ENCODE measurements around the gene EXOC3L1. TPM values are rescaled to one million over a fixed set of nuclear protein-coding genes. Genes with fewer than 3 reads are reported as not detected.

The EXOC3L1 gene
- total and polyA plus RNA-seq, 2 of the 13 experiments (the other 11 are each of a cell fraction or from before 2014, with no cell fraction given) = 0.12 TPM; not detected in 1

- peaks cover 11% of the 10 kb centered on the region for H3K4me1 ChIP-seq (ENCODE audit: insufficient read depth, low read length)
- POLR2A ChIA-PET = interaction anchor here (0.9 to 1.8 kb wide), 6 partner anchors 8 to 49 kb away, joined by 3 to 7 read pairs (median 5); partner anchors contain the start of genes FHOD1, NOL3 and TMEM208
- DNase-seq (ENCODE audit: low spot score) (no peak), ATAC-seq (peak; percentile 25), FAIRE-seq (no peak)
- no peak overlapping the region for H3K4me2 ChIP-seq (ENCODE audit: low read depth, low read length)
- H4K20me1 ChIP-seq (ENCODE audit: insufficient read depth, low read length) = no peaks in the 10 kb centered on the region
- no peak overlapping the region for H3K9ac ChIP-seq (ENCODE audit: insufficient read depth, low read depth, low read length)
- H3K79me2 ChIP-seq (ENCODE audit: insufficient read depth, low read length) = peaks cover 8% of the 10 kb centered on the region
- peak overlapping the region; percentile 4 for H3K27ac ChIP-seq (ENCODE audit: extremely low read length, insufficient read depth, low read length)
- no peak overlapping the region for H2AFZ ChIP-seq (ENCODE audit: low read length)
- no TSS peak for BruUV-seq (replicated peaks)
- H3K27me3 ChIP-seq (ENCODE audit: control insufficient read depth in 1 of 2, insufficient read depth in 2 of 2, low read length in 2 of 2) = no peaks in the 10 kb centered on the region
- no peaks in the 10 kb centered on the region for H3K9me3 ChIP-seq (ENCODE audit: low read length)
- in situ Hi-C loops (cut with HindIII; ENCODE audit: extremely low pct_ligation_motif_present, low pct_unique_long_range_greater_than_20kb) = no loop called here
- H3K36me3 ChIP-seq (replicated peaks in 1 of 2; ENCODE audit: control insufficient read depth in 1 of 2, insufficient read depth in 2 of 2, low read length in 2 of 2) = peaks cover 53 to 79% of the 10 kb centered on the region in 2 experiments
- no peak overlapping the region for H3K4me3 ChIP-seq (replicated peaks in 1 of 3; ENCODE audit: insufficient read depth in 1 of 3, low read depth in 2 of 3, low read length in 3 of 3)
- 92% methylated on average over 12 of the region's 12 CpGs for WGBS (ENCODE audit: low lambda C conversion rate)
- CTCF ChIA-PET (ENCODE audit: low intra/inter-chr PET ratio, low total read pairs) = no interaction called here
- intact Hi-C loops (cut with micrococcal nuclease; ENCODE audit: unreplicated experiment) = no loop called here
- no peak for TF ChIP-seq SMAD1 (CRISPR knock-in tag; IDR thresholded peaks at IDR 0.05; ENCODE audit: borderline replicate concordance, low read depth)
- TF ChIP-seq STAG1 (CRISPR knock-in tag; IDR thresholded peaks at IDR 0.05) = peak; percentile 34
- no peak for TF ChIP-seq SMARCE1 (IDR thresholded peaks at IDR 0.05; ENCODE audit: borderline replicate concordance)
- peak; percentile 13; the same call in 1 of the 2 replicates for TF ChIP-seq ZNF768 (CRISPR knock-in tag; IDR thresholded peaks at IDR 0.05)
- TF ChIP-seq AGO2 (optimal IDR thresholded peaks at IDR 0.05; ENCODE audit: low read depth, low read length) = peak; percentile 62
- TF ChIP-seq CTCF (CRISPR knock-in tag; IDR thresholded peaks at IDR 0.05) = peak; percentile 49
- peak; percentile 94 for TF ChIP-seq HNRNPL (IDR thresholded peaks at IDR 0.05; ENCODE audit: low read depth, low read length)
- TF ChIP-seq KDM2A (CRISPR knock-in tag; IDR thresholded peaks at IDR 0.05; ENCODE audit: borderline replicate concordance, low read depth) = 0 out of 2 replicates have a peak, but pooled peaks have one; percentile 16
- TF ChIP-seq ZBTB10 (CRISPR knock-in tag; IDR thresholded peaks at IDR 0.05; ENCODE audit: borderline replicate concordance) = no peak
- 0 out of 2 replicates have a peak, but pooled peaks have one; percentile 27 for TF ChIP-seq NRL (CRISPR knock-in tag; IDR thresholded peaks at IDR 0.05; ENCODE audit: borderline replicate concordance)
- 0 out of 2 replicates have a peak, but pooled peaks have one; percentile 21 for TF ChIP-seq HIC2 (CRISPR knock-in tag; IDR thresholded peaks at IDR 0.05; ENCODE audit: low read depth)
- TF ChIP-seq ZNF790 (CRISPR knock-in tag; IDR thresholded peaks at IDR 0.05; ENCODE audit: borderline replicate concordance) = no peak
- peak; percentile 28; the same call in 1 of the 2 replicates for TF ChIP-seq ZNF687 (CRISPR knock-in tag; IDR thresholded peaks at IDR 0.05)
These were observed 8.3 kb upstream of the EXOC3L1 start for GRCh38 chr16:67198238-67198734.

All from HepG2 (cell line).